Liver (tissue), 9 donors: ENCODE data around the gene MOK. TPM values are rescaled to one million over a fixed set of nuclear protein-coding genes. Genes with fewer than 3 reads are reported as not detected.

Source experiments
- DNase-seq: peaks from one replicate; pipeline ENCODE4 v3.0.0-alpha.2; 2017; ENCODE audit warnings: low spot score
- H3K27ac ChIP-seq, 2 donors: one replicate each; pipeline ENCODE4 v1.7.0; 2013; ENCODE audit warnings: inconsistent platforms in 2 of 2, low read length in 2 of 2, control low read depth in 1 of 2, low read depth in 1 of 2, mild to moderate bottlenecking in 1 of 2
- H3K27me3 ChIP-seq, 4 donors: one replicate each; pipeline versions ENCODE4 v1.6.1 to v1.7.0; 2013; ENCODE audit warnings: low read length in 3 of 4, inconsistent platforms in 1 of 4, mild to moderate bottlenecking in 1 of 4, moderate library complexity in 1 of 4; ENCODE audit not compliant: control insufficient read depth in 4 of 4, insufficient read depth in 4 of 4
- H3K36me3 ChIP-seq, 4 donors: one replicate each; pipeline versions ENCODE4 v1.6.1 to v1.7.0; 2013; ENCODE audit warnings: low read length in 3 of 4, mild to moderate bottlenecking in 3 of 4, low read depth in 1 of 4, moderate library complexity in 1 of 4; ENCODE audit not compliant: control insufficient read depth in 4 of 4, insufficient read depth in 3 of 4
- H3K4me1 ChIP-seq, 4 donors: one replicate each; pipeline versions ENCODE4 v1.6.1 to v1.7.0; 2013; ENCODE audit warnings: low read length in 3 of 4, mild to moderate bottlenecking in 3 of 4, moderate library complexity in 1 of 4; ENCODE audit not compliant: control insufficient read depth in 4 of 4, insufficient read depth in 4 of 4
- H3K4me3 ChIP-seq, 3 donors: one replicate each; pipeline versions ENCODE4 v1.6.1 to v1.7.0; 2013; ENCODE audit warnings: low read length in 3 of 3, control low read depth in 1 of 3, low read depth in 1 of 3, mild to moderate bottlenecking in 1 of 3
- H3K9ac ChIP-seq, 2 donors: one replicate each; pipeline ENCODE4 v1.7.0; 2013; ENCODE audit warnings: low read length in 2 of 2, mild to moderate bottlenecking in 2 of 2, moderate library complexity in 2 of 2, control low read depth in 1 of 2, low read depth in 1 of 2
- H3K9me3 ChIP-seq, 4 donors: one replicate each; pipeline versions ENCODE4 v1.6.1 to v1.7.0; 2013; ENCODE audit warnings: low read length in 3 of 4; ENCODE audit not compliant: control insufficient read depth in 4 of 4
- ATF3 ChIP-seq: IDR thresholded peaks from 2 replicates; pipeline ENCODE4 v1.6.1; 2016; ENCODE audit warnings: antibody characterized with exemption
- FOXA1 ChIP-seq: IDR thresholded peaks from 2 replicates; pipeline ENCODE4 v1.6.1; 2016; ENCODE audit warnings: antibody characterized with exemption
- FOXA2 ChIP-seq: IDR thresholded peaks from 2 replicates; pipeline ENCODE4 v1.6.1; 2016; ENCODE audit warnings: antibody characterized with exemption
- GABPA ChIP-seq, 2 donors: IDR thresholded peaks in 1 of 2; conservative IDR thresholded peaks in 1 of 2; 2 replicates each; pipeline ENCODE4 v1.6.1; 2016; ENCODE audit warnings: antibody characterized with exemption in 2 of 2, mild to moderate bottlenecking in 1 of 2, moderate library complexity in 1 of 2
- JUND ChIP-seq, 2 donors: IDR thresholded peaks; 2 replicates each; pipeline ENCODE4 v1.6.1; 2016; ENCODE audit warnings: antibody characterized with exemption in 2 of 2
- MAX ChIP-seq: IDR thresholded peaks from 2 replicates; pipeline ENCODE4 v1.6.1; 2016; ENCODE audit warnings: antibody characterized with exemption
- NR2F2 ChIP-seq: IDR thresholded peaks from 2 replicates; pipeline ENCODE4 v1.6.1; 2016; ENCODE audit warnings: antibody characterized with exemption
- RAD21 ChIP-seq, 2 donors: IDR thresholded peaks; 2 replicates each; pipeline ENCODE4 v1.6.1; 2016; ENCODE audit warnings: antibody characterized with exemption in 2 of 2, mild to moderate bottlenecking in 2 of 2
- RXRA ChIP-seq, 2 donors: IDR thresholded peaks; 2 replicates each; pipeline ENCODE4 v1.6.1; 2017 to 2018; ENCODE audit warnings: antibody characterized with exemption in 2 of 2, mild to moderate bottlenecking in 1 of 2
- SP1 ChIP-seq: IDR thresholded peaks from 2 replicates; pipeline ENCODE4 v1.6.1; 2018; ENCODE audit warnings: antibody characterized with exemption, mild to moderate bottlenecking
- YY1 ChIP-seq: IDR thresholded peaks from 2 replicates; pipeline ENCODE4 v1.6.1; 2016; ENCODE audit warnings: antibody characterized with exemption, mild to moderate bottlenecking
- ZBTB33 ChIP-seq: IDR thresholded peaks from 2 replicates; pipeline ENCODE4 v1.6.1; 2016; ENCODE audit warnings: antibody characterized with exemption
- WGBS: extraction: QIAGEN DNeasy Blood & Tissue Kit; methylation state at CpG from one replicate; pipeline ENCODE4 v1.1.7; 2013; 5-methylcytosine and 5-hydroxymethylcytosine counted together
- polyA plus RNA-seq, 2 donors: library from polyadenylated mRNA; stranded (reverse) in 1 of 2; unstranded in 1 of 2; fragments of 200-250 nt in 1 of 2; fragments of >200 nt in 1 of 2; fragmentation: Nextera tagmentation in 1 of 2; extraction: Ambion mirVana in 1 of 2; gene quantifications; one replicate each; pipeline versions ENCODE4 v1.2.1 to v1.2.3, GENCODE V29; 2013 to 2015
- total RNA-seq, 2 donors: library from RNA; depleted of rRNA; stranded (reverse); fragments of >200 nt; gene quantifications; one replicate each; pipeline ENCODE4 v1.2.3, GENCODE V29; 2014
- donor health status: healthy.
- donor health status: healthy.
- donor health status: healthy.
- donor health status: healthy.
- donor health status: healthy.

The MOK gene
- total and polyA plus RNA-seq, 4 donors: 2.4 to 6.4 (median 2.9) TPM

GRCh38 chr14:102187568-102188001 lies 117.4 kb downstream of the MOK start:
- Histone ChIP-seq H3K9ac (no peak overlapping the region), H3K4me1 (peaks cover 0 to 12% (median 5%) of the 10 kb centered on the region in 4 donors), H3K27ac (no peak overlapping the region), H3K27me3 (no peaks in the 10 kb centered on the region), H3K36me3 (no peaks in the 10 kb centered on the region), H3K9me3 (no peaks in the 10 kb centered on the region), H3K4me3 (no peak overlapping the region)
- TF ChIP-seq RAD21 (IDR thresholded peaks at IDR 0.05) (no peak), JUND (IDR thresholded peaks at IDR 0.05) (no peak), MAX (no peak), RXRA (IDR thresholded peaks at IDR 0.05) (no peak), NR2F2 (no peak), SP1 (no peak), FOXA2 (no peak), YY1 (no peak)
- 93% methylated on average over 4 of the region's 4 CpGs for WGBS
- no peak for DNase-seq

- H3K27me3 ChIP-seq: no peaks in the 10 kb centered on the region
- H3K4me1 ChIP-seq: peaks cover 0 to 12% (median 5%) of the 10 kb centered on the region in 4 donors
- no peak overlapping the region for H3K4me3 ChIP-seq
- H3K36me3 ChIP-seq: no peaks in the 10 kb centered on the region
- no peak overlapping the region for H3K9ac ChIP-seq
- TF ChIP-seq ZBTB33 (no peak), FOXA1 (no peak), GABPA (IDR thresholded peaks at IDR 0.05 in 1 of 2, conservative IDR thresholded peaks at IDR 0.05 in 1 of 2) (no peak), YY1 (no peak), SP1 (no peak)
- no peak for DNase-seq
- H3K27ac ChIP-seq: no peak overlapping the region
- no peaks in the 10 kb centered on the region for H3K9me3 ChIP-seq
- WGBS: 87% methylated on average over 3 of the region's 3 CpGs
These were observed 117.9 kb downstream of the MOK start for GRCh38 chr14:102187044-102187443.

- WGBS: 68% methylated on average over 8 of the region's 8 CpGs
- H3K27me3 ChIP-seq: no peaks in the 10 kb centered on the region
- no peak overlapping the region for H3K4me3 ChIP-seq
- TF ChIP-seq SP1 (no peak), ATF3 (peak; percentile 75)
- H3K27ac ChIP-seq: no peak overlapping the region
- H3K9ac ChIP-seq: no peak overlapping the region
- H3K36me3 ChIP-seq: no peaks in the 10 kb centered on the region
- no peaks in the 10 kb centered on the region for H3K9me3 ChIP-seq
- H3K4me1 ChIP-seq: peaks cover 0 to 7% (median 2%) of the 10 kb centered on the region in 4 donors
- DNase-seq: no peak
These were observed 119.6 kb downstream of the MOK start for GRCh38 chr14:102185360-102185759.
